NB4 (cell line): ENCODE measurements around the gene H1-8.

ENCODE experiments used
- POLR2A ChIP-seq: IDR thresholded peaks from 2 replicates; pipeline ENCODE4 v1.6.1; 2011; ENCODE audit warnings: mild to moderate bottlenecking; ENCODE audit not compliant: insufficient read length; ENCODE audit errors: extremely low read depth
- TF ChIP-seq, protein P1 (sequence below): IDR thresholded peaks from 2 replicates; pipeline ENCODE4 v1.6.1; 2011; ENCODE audit warnings: low read depth, low read length
- TF ChIP-seq, protein P2 (sequence below): IDR thresholded peaks from one replicate; pipeline ENCODE4 v1.5.1; 2012; ENCODE audit warnings: low read depth, low read length

DNA sequence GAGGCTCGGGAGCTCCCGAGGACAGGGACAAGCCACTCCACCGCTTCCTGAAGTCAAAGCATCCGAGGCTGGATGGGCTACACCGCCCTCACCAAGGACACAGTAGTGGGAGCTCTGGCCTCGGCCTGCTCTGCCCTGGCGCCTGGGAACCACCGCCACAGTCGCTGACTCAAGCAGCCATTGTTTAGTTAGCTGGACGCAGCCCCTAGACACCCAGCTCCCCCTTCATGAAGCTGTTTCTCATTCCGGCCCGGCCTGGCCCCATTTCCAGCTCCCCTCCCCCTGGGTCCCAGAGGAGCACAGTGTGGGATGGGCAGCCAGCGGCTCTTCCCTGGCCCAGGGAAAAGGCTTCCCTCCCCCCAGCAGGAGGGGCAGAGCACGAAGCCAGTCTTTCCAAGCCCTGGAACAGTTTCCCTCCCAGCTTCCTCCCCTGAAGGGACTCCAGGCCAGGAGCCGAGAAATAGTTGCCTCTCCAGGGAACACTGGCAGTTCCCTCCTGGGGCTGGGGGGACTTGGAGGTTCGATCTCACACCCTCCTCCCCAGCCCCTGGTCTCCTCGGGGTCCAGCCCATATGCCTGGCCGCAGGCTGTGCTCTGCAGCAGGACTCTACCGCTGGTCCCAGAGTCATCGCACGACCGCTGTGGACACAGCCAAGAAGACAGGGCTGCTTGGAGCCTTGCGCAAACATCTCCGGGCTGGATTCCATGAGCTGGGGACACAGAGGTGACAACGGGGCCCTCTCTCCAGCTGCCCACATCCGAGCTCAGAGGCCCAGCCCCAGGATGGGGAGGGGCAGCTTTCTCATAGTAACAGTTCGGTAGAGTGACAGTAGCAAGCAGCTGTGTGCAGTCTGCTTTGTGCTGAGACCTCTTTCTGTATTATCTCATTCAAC is 53.5 kb downstream of the H1-8 start:
- TF ChIP-seq, protein P1, sequence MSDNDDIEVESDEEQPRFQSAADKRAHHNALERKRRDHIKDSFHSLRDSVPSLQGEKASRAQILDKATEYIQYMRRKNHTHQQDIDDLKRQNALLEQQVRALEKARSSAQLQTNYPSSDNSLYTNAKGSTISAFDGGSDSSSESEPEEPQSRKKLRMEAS = peak; percentile 43; the same call in 1 of the 2 replicates
- TF ChIP-seq, protein P2, sequence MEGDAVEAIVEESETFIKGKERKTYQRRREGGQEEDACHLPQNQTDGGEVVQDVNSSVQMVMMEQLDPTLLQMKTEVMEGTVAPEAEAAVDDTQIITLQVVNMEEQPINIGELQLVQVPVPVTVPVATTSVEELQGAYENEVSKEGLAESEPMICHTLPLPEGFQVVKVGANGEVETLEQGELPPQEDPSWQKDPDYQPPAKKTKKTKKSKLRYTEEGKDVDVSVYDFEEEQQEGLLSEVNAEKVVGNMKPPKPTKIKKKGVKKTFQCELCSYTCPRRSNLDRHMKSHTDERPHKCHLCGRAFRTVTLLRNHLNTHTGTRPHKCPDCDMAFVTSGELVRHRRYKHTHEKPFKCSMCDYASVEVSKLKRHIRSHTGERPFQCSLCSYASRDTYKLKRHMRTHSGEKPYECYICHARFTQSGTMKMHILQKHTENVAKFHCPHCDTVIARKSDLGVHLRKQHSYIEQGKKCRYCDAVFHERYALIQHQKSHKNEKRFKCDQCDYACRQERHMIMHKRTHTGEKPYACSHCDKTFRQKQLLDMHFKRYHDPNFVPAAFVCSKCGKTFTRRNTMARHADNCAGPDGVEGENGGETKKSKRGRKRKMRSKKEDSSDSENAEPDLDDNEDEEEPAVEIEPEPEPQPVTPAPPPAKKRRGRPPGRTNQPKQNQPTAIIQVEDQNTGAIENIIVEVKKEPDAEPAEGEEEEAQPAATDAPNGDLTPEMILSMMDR = no peak
- no peak for TF ChIP-seq POLR2A
